Spleen (tissue), 11 donors: ENCODE data around the gene LGALS7. TPM values are rescaled to one million over a fixed set of nuclear protein-coding genes. Genes with fewer than 3 reads are reported as not detected.

Source experiments
- DNase-seq: peaks from one replicate; pipeline ENCODE4 v3.0.0-alpha.2; 2020
- H3K27ac ChIP-seq, 8 donors: fragments of 200-600 bp; sonication (generic) in 7 of 8; 1 replicate in 4 of 8; 2 replicates in 4 of 8; pipeline versions ENCODE4 v1.5.0 to v1.8.0; 2016 to 2021; ENCODE audit warnings: inconsistent platforms in 4 of 8, mild to moderate bottlenecking in 4 of 8, moderate library complexity in 1 of 8
- H3K27me3 ChIP-seq, 7 donors: fragments of 200-600 bp; sonication (generic) in 6 of 7; replicated peaks in 1 of 7; 1 replicate in 4 of 7; 2 replicates in 3 of 7; pipeline versions ENCODE4 v1.5.0 to v1.8.0; 2016 to 2021; ENCODE audit warnings: inconsistent platforms in 3 of 7, mild to moderate bottlenecking in 1 of 7
- H3K36me3 ChIP-seq, 6 donors: fragments of 200-600 bp; sonication (generic) in 5 of 6; 1 replicate in 4 of 6; 2 replicates in 2 of 6; pipeline versions ENCODE4 v1.5.0 to v1.8.0; 2016 to 2021; ENCODE audit warnings: inconsistent platforms in 2 of 6
- H3K4me1 ChIP-seq, 6 donors: fragments of 200-600 bp; sonication (generic) in 5 of 6; 1 replicate in 3 of 6; 2 replicates in 3 of 6; pipeline versions ENCODE4 v1.5.0 to v1.8.0; 2016 to 2021; ENCODE audit warnings: inconsistent platforms in 3 of 6
- H3K4me3 ChIP-seq, 8 donors: fragments of 200-600 bp; sonication (generic) in 7 of 8; 1 replicate in 4 of 8; 2 replicates in 4 of 8; pipeline versions ENCODE4 v1.5.0 to v1.8.0; 2016 to 2021; ENCODE audit warnings: inconsistent platforms in 4 of 8, mild to moderate bottlenecking in 4 of 8, moderate library complexity in 2 of 8
- H3K9me3 ChIP-seq, 8 donors: fragments of 200-600 bp; sonication (generic) in 7 of 8; 1 replicate in 4 of 8; 2 replicates in 4 of 8; pipeline versions ENCODE4 v1.5.0 to v1.8.0; 2016 to 2021; ENCODE audit warnings: inconsistent platforms in 4 of 8
- CTCF ChIP-seq, 11 experiments: fragments of 200-600 bp in 7 of 11; fragments of 450-650 bp in 4 of 11; sonication (generic) in 4 of 11; IDR thresholded peaks in 8 of 11; conservative IDR thresholded peaks in 3 of 11; 1 replicate in 7 of 11; 2 replicates in 4 of 11; pipeline versions ENCODE4 v1.4.0 to v1.8.0; 2016 to 2021; ENCODE audit warnings: antibody characterized with exemption in 11 of 11, inconsistent platforms in 4 of 11, mild to moderate bottlenecking in 1 of 11
- POLR2A ChIP-seq, 3 donors: fragments of 450-650 bp; IDR thresholded peaks; one replicate each; pipeline ENCODE4 v1.5.1; 2017; ENCODE audit warnings: antibody characterized with exemption in 3 of 3, mild to moderate bottlenecking in 1 of 3
- POLR2AphosphoS5 ChIP-seq, 3 donors: sonication (generic); formaldehyde crosslinking; IDR thresholded peaks; one replicate each; pipeline ENCODE4 v1.5.1; 2017; ENCODE audit warnings: antibody characterized with exemption in 3 of 3
- WGBS, 5 donors: extraction: QIAGEN DNeasy Blood & Tissue Kit in 3 of 5; methylation state at CpG; one replicate each; pipeline versions ENCODE4 v1.1.5 to v1.1.7; 2013 to 2018; 5-methylcytosine and 5-hydroxymethylcytosine counted together
- intact Hi-C: fragments of 100-400 bp; cut with DNase I; formaldehyde crosslinking; loops from one replicate; pipeline ENCODE4 v1.15.0; 2023; ENCODE audit warnings: low total_unique reads
- polyA plus RNA-seq, 3 donors: library from polyadenylated mRNA; stranded (reverse); fragments of 200-250 nt; gene quantifications; one replicate each; pipeline ENCODE4 v1.2.1, GENCODE V29; 2013
- total RNA-seq, 7 donors: library from RNA; depleted of rRNA in 3 of 7; stranded (reverse); fragments of >200 nt in 3 of 7; fragmentation: NEBNext Ultra II Directional in 4 of 7; extraction: Animal tissue kit (Norgen Biotek cat#: 25700) in 4 of 7; gene quantifications; one replicate each; pipeline versions ENCODE4 v1.1.0 to v1.2.1, GENCODE V29; 2016 to 2021
- donor health status: healthy with polysubstance abuse.
- donor health status: DM: no; HTN: no; CAD: no; lungs with moderate emphysema.
- donor health status: DM: no; HTN: no; CAD: no.
- donor health status: Bipolar disorder and iron deficiency.
- donor health status: healthy.
- donor health status: DM: no; HTN: no; CAD: no.
- donor health status: DM: yes; HTN: yes; CAD: no.

The LGALS7 gene
- total and polyA plus RNA-seq, 10 donors: 0.52 to 7.4 (median 4.7) TPM; not detected in 6

- no peak for TF ChIP-seq POLR2AphosphoS5 (IDR thresholded peaks at IDR 0.05)
- Histone ChIP-seq H3K4me1 (peaks cover 0 to 16% (median 10%) of the 10 kb centered on the region in 6 donors), H3K27me3 (no peaks in the 10 kb centered on the region), H3K36me3 (peaks cover 0 to 22% (median 4%) of the 10 kb centered on the region in 6 donors), H3K27ac (peak overlapping the region in 1 of 8 donors; percentile 7), H3K9me3 (no peaks in the 10 kb centered on the region), H3K4me3 (no peak overlapping the region)
- peak; percentile 57 for DNase-seq
- WGBS, 5 donors: 86 to 95% (median 88%) methylated on average over 6 of the region's 6 CpGs
- intact Hi-C loops: no loop called here
These were observed 33.1 kb upstream of the LGALS7 start for GRCh38 chr19:38806371-38806770.

- H3K27me3 ChIP-seq: no peaks in the 10 kb centered on the region
- WGBS, 5 donors: 34 to 45% (median 41%) methylated on average over 1 of the region's 1 CpG
- no peak overlapping the region for H3K4me3 ChIP-seq
- peaks cover 0 to 16% (median 10%) of the 10 kb centered on the region in 6 donors for H3K4me1 ChIP-seq
- DNase-seq: peak; percentile 15
- TF ChIP-seq POLR2A (IDR thresholded peaks at IDR 0.05) (no peak), POLR2AphosphoS5 (IDR thresholded peaks at IDR 0.05) (no peak), CTCF (IDR thresholded peaks at IDR 0.05 in 8 of 11, conservative IDR thresholded peaks at IDR 0.05 in 3 of 11) (no peak)
- intact Hi-C loops: no loop called here
- no peaks in the 10 kb centered on the region for H3K9me3 ChIP-seq
- H3K27ac ChIP-seq: peak overlapping the region in 4 of 8 donors; percentile 20 to 62 (median 28)
- peaks cover 0 to 30% (median 8%) of the 10 kb centered on the region in 6 donors for H3K36me3 ChIP-seq
These were observed 31.9 kb upstream of the LGALS7 start for GRCh38 chr19:38805180-38805579.

- Histone ChIP-seq H3K36me3 (peaks cover 0 to 30% (median 8%) of the 10 kb centered on the region in 6 donors), H3K27me3 (no peaks in the 10 kb centered on the region), H3K9me3 (no peaks in the 10 kb centered on the region), H3K27ac (no peak overlapping the region), H3K4me3 (no peak overlapping the region), H3K4me1 (peaks cover 0 to 16% (median 10%) of the 10 kb centered on the region in 6 donors)
- WGBS, 5 donors: 91 to 96% (median 92%) methylated on average over 10 of the region's 10 CpGs
- TF ChIP-seq POLR2AphosphoS5 (IDR thresholded peaks at IDR 0.05) (no peak), CTCF (IDR thresholded peaks at IDR 0.05 in 8 of 11, conservative IDR thresholded peaks at IDR 0.05 in 3 of 11) (no peak), POLR2A (IDR thresholded peaks at IDR 0.05) (no peak)
- intact Hi-C loops: no loop called here
- peak; percentile 51 for DNase-seq
These were observed 30.2 kb upstream of the LGALS7 start for GRCh38 chr19:38803543-38803942.

- Histone ChIP-seq H3K27ac (no peak overlapping the region), H3K4me3 (no peak overlapping the region), H3K27me3 (no peaks in the 10 kb centered on the region), H3K36me3 (peaks cover 0 to 30% (median 8%) of the 10 kb centered on the region in 6 donors), H3K4me1 (peaks cover 0 to 16% (median 8%) of the 10 kb centered on the region in 6 donors), H3K9me3 (no peaks in the 10 kb centered on the region)
- TF ChIP-seq POLR2A (IDR thresholded peaks at IDR 0.05): no peak
- no peak for TF ChIP-seq CTCF (IDR thresholded peaks at IDR 0.05 in 8 of 11, conservative IDR thresholded peaks at IDR 0.05 in 3 of 11)
- TF ChIP-seq POLR2AphosphoS5 (IDR thresholded peaks at IDR 0.05): no peak
- WGBS, 5 donors: 89 to 98% (median 95%) methylated on average over 12 of the region's 12 CpGs
- DNase-seq: peak; percentile 47
- intact Hi-C loops: no loop called here
These were observed 28.2 kb upstream of the LGALS7 start for GRCh38 chr19:38801359-38802095.
